NCI-H128 (cell line): ENCODE results near the gene FNDC3A.

Experiments
- DNase-seq: peaks from one replicate; lab custom pipeline; 2025; ENCODE audit not compliant: unreplicated experiment; lab: John Stamatoyannopoulos, UW

The FNDC3A gene

DNA sequence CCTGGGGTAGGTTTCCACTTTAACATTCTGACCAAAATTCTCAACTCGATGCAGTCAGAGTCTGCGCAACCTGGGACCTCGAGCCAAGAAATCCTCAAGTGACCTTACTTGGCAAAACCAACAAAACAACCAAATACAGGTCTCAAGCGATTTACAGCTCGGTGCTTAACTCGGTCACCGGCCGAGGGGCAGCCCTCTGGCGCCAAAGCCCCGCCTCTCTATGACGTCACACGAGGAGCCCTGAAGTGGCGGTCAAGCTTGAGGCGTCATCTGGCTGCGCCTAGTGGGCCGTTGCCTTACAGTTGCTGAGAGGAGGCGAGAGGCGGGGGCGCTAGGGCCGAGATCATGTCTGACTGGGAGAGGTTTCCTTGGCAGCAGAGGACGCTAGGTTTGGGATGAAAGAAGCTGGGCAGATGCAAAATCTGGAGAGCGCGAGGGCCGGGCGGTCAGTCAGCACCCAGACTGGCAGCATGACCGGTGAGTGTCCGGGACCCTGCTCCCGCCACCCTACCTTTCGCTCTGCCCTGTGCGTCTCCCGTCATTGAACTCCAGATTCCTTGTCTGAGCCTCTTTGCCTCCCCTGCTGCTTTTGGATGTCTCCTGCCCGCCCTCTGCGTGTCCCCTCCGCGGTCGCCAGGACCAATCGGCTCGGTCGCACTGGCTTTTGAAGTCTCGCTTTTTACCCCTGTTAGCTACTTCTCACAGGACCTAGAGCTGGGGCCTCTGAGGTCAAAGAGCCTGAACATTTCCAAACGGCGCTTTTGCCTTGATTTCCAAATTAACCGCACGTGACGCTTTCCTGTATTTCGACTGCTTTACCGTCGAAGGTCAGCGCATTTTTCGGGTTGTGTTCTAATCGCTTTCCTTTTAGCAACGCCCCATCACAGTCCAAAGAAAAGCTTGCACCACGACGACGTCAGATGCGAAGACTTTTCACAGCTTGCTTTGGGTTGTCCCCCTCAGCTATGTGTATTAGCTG, 272.2 kb downstream of the FNDC3A start, which contains the start of gene CDADC1:
TSS of gene CDADC1 (plus strand) at position 283 of the 979 bp plus-strand sequence. CDS start at position 396, 113 bp downstream.
- DNase-seq, result peak; percentile 68

DNA sequence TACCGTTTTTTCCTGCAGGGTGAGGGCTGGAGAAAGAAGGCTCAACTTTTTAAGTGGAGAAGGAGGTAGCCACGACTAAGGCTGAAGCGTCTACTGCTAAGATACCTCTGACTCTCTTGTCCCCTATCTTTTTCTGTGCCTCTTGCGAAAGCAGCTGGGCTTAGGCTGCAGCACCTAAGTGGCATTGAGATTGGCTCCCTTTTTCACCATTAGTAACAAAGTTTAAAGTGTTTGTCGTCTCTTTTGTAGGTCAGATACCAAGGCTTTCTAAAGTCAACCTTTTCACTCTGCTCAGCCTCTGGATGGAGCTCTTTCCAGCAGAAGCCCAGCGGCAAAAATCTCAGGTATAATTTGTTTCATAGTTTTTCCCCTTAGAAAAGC, 272.9 kb downstream of the FNDC3A start:
- no peak for DNase-seq

DNA sequence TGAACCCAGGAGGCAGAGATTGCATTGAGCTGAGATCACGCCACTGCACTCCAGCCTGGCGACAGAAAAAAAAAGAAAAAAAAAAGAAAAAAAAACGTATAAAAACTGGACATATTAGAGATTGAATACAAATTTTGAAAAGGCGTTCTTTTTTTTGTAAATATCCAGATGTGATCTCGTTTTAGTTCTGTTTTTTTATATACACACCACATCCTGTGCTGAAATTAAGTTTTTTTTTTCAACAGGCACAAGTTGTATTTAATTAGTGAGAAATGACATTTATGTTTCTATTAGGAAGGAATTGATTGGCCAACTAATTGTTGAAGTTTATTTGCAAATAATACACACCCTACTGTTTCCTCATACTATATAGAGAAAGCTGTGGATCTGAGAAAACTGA, 275.6 kb downstream of the FNDC3A start:
- DNase-seq, result no peak

DNA sequence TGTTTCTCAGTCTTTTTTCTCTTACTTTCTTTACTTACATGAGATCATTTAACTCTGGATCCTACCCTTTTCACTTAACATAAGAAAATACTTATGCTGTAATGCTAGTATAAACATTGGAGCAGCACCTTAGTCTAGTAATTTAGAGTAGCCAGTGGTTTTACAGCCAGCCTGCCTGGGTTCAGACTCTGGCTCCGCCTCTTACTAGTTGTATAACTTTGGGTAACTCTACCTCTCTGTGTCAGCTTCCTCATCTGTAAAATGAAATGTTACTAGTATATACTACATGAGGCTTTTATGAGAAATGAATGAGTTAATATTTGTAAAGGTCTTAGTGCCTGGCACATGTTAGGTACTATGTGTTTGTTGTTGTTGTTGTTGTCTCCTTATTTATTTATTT, 277.6 kb downstream of the FNDC3A start:
- DNase-seq, result no peak

DNA sequence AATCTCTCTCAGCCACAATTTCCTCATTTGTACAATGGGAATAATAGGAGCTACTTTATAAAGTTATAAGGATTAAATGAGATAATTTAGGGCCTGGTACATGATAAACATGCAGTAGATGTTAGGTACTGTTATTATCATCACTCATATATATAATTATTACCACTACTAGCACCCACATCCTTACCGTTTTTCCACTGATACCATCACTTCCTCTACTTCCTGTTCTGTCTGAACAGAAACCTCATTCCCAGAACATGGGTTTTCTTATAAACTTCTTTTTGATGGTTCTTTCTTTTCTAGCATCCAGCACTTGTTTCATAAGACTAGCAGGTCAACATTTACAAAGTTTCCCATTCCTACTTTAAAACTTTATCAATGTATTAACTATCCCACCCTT, 278.3 kb downstream of the FNDC3A start:
- DNase-seq, result no peak

DNA sequence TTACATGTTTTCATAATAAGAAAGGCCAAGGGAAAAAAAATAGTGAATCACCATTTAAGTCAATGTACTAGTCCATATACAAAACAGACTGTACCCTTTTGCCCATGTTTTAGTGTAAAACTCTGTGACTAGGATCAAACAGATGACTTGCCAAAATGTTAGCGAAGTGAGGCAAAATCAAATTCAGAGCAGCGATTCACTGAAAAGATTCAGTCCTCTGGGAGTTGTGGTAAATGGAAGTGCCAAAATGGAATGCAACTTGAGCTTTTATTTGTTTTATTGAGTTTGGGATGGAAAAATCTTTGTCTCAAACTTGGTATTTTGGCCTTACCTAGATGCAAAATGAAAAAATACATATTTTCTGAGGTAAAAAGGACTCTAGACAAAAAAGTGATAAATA, 281.1 kb downstream of the FNDC3A start:
- no peak for DNase-seq

DNA sequence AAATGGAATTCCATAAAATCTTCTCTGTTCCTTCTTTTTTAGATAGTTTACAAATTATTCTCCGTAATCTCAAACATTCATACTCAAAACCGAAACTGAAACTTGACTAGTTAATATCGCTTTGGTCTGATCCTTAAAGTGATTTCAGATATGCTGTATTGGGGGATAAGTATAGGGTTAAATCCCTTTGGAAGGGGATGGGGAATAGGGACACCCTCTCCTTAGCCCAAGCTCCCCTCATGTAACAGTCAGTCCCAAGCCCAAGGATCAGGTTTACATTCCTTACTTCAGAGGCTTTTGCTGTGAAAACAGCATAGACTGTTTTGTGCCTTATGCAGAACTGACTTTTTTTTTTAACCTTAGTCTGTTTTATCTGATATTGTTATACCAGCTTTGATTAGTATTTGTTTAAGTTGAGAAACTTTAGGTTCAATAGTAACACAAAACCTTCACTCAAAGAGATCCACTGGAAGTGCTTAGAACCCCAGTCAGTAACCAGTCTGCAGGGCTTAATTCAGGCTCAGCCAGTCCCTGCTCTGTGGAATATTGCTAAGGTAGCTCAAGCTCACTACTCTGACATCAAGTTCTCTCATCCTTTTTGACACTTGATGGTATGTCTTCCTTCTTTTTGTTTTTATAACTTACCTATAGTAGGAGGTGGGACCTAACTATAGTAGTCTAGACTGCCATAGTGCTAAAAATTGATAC, 282.5 kb downstream of the FNDC3A start:
- no peak for DNase-seq
